C4-2B (cell line): Measurements from ENCODE around the gene ZBTB8OS.
"Not testable (repeated sequence)": the region's sequence is repeated elsewhere in the genome, so short reads cannot be mapped to it uniquely, and the experiment has no call there.

Experiments used
- ZFX ChIP-seq: fragments of 450-650 bp; IDR thresholded peaks from 2 replicates; pipeline ENCODE4 v1.6.1; 2017
- TF ChIP-seq, protein P1 (sequence below): fragments of 450-650 bp; conservative IDR thresholded peaks from 2 replicates; pipeline ENCODE4 v1.5.1; 2017; ENCODE audit warnings: mild to moderate bottlenecking

DNA sequence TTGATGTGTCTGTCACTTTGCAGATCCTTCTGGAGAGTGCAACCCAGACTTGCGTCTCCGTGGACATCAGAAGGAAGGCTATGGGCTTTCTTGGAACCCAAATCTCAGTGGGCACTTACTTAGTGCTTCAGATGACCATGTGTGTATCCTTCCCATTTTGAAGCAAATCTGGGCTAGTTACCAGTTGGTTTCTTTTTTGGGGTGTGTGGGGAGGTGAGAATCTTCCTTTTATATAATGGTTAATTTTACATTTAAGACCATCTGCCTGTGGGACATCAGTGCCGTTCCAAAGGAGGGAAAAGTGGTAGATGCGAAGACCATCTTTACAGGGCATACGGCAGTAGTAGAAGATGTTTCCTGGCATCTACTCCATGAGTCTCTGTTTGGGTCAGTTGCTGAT lies 18.4 kb upstream of the ZBTB8OS start:
- TF ChIP-seq, protein P1, sequence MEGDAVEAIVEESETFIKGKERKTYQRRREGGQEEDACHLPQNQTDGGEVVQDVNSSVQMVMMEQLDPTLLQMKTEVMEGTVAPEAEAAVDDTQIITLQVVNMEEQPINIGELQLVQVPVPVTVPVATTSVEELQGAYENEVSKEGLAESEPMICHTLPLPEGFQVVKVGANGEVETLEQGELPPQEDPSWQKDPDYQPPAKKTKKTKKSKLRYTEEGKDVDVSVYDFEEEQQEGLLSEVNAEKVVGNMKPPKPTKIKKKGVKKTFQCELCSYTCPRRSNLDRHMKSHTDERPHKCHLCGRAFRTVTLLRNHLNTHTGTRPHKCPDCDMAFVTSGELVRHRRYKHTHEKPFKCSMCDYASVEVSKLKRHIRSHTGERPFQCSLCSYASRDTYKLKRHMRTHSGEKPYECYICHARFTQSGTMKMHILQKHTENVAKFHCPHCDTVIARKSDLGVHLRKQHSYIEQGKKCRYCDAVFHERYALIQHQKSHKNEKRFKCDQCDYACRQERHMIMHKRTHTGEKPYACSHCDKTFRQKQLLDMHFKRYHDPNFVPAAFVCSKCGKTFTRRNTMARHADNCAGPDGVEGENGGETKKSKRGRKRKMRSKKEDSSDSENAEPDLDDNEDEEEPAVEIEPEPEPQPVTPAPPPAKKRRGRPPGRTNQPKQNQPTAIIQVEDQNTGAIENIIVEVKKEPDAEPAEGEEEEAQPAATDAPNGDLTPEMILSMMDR: not testable (repeated sequence)
- TF ChIP-seq ZFX: not testable (repeated sequence)
